Liver (tissue), 9 donors: ENCODE data around the gene CPLANE1. TPM values are rescaled to one million over a fixed set of nuclear protein-coding genes. Genes with fewer than 3 reads are reported as not detected.
"Not testable (repeated sequence)": the region's sequence is repeated elsewhere in the genome, so short reads cannot be mapped to it uniquely, and the experiment has no call there.

ENCODE experiments used
- DNase-seq: peaks from one replicate; pipeline ENCODE4 v3.0.0-alpha.2; 2017; ENCODE audit warnings: low spot score
- H3K27ac ChIP-seq, 2 donors: one replicate each; pipeline ENCODE4 v1.7.0; 2013; ENCODE audit warnings: inconsistent platforms in 2 of 2, low read length in 2 of 2, control low read depth in 1 of 2, low read depth in 1 of 2, mild to moderate bottlenecking in 1 of 2
- H3K27me3 ChIP-seq, 4 donors: one replicate each; pipeline versions ENCODE4 v1.6.1 to v1.7.0; 2013; ENCODE audit warnings: low read length in 3 of 4, inconsistent platforms in 1 of 4, mild to moderate bottlenecking in 1 of 4, moderate library complexity in 1 of 4; ENCODE audit not compliant: control insufficient read depth in 4 of 4, insufficient read depth in 4 of 4
- H3K36me3 ChIP-seq, 4 donors: one replicate each; pipeline versions ENCODE4 v1.6.1 to v1.7.0; 2013; ENCODE audit warnings: low read length in 3 of 4, mild to moderate bottlenecking in 3 of 4, low read depth in 1 of 4, moderate library complexity in 1 of 4; ENCODE audit not compliant: control insufficient read depth in 4 of 4, insufficient read depth in 3 of 4
- H3K4me1 ChIP-seq, 4 donors: one replicate each; pipeline versions ENCODE4 v1.6.1 to v1.7.0; 2013; ENCODE audit warnings: low read length in 3 of 4, mild to moderate bottlenecking in 3 of 4, moderate library complexity in 1 of 4; ENCODE audit not compliant: control insufficient read depth in 4 of 4, insufficient read depth in 4 of 4
- H3K4me3 ChIP-seq, 3 donors: one replicate each; pipeline versions ENCODE4 v1.6.1 to v1.7.0; 2013; ENCODE audit warnings: low read length in 3 of 3, control low read depth in 1 of 3, low read depth in 1 of 3, mild to moderate bottlenecking in 1 of 3
- H3K9ac ChIP-seq, 2 donors: one replicate each; pipeline ENCODE4 v1.7.0; 2013; ENCODE audit warnings: low read length in 2 of 2, mild to moderate bottlenecking in 2 of 2, moderate library complexity in 2 of 2, control low read depth in 1 of 2, low read depth in 1 of 2
- H3K9me3 ChIP-seq, 4 donors: one replicate each; pipeline versions ENCODE4 v1.6.1 to v1.7.0; 2013; ENCODE audit warnings: low read length in 3 of 4; ENCODE audit not compliant: control insufficient read depth in 4 of 4
- EGR1 ChIP-seq, 2 donors: IDR thresholded peaks; 2 replicates each; pipeline ENCODE4 v1.6.1; 2016 to 2018; ENCODE audit warnings: antibody characterized with exemption in 2 of 2, low read depth in 2 of 2
- FOXA1 ChIP-seq: IDR thresholded peaks from 2 replicates; pipeline ENCODE4 v1.6.1; 2016; ENCODE audit warnings: antibody characterized with exemption
- FOXA2 ChIP-seq: IDR thresholded peaks from 2 replicates; pipeline ENCODE4 v1.6.1; 2016; ENCODE audit warnings: antibody characterized with exemption
- GABPA ChIP-seq, 2 donors: IDR thresholded peaks in 1 of 2; conservative IDR thresholded peaks in 1 of 2; 2 replicates each; pipeline ENCODE4 v1.6.1; 2016; ENCODE audit warnings: antibody characterized with exemption in 2 of 2, mild to moderate bottlenecking in 1 of 2, moderate library complexity in 1 of 2
- HNF4A ChIP-seq, 2 donors: conservative IDR thresholded peaks; 2 replicates each; pipeline ENCODE4 v1.6.1; 2016; ENCODE audit warnings: antibody characterized with exemption in 2 of 2, mild to moderate bottlenecking in 2 of 2
- HNF4G ChIP-seq: IDR thresholded peaks from 2 replicates; pipeline ENCODE4 v1.6.1; 2016; ENCODE audit warnings: antibody characterized with exemption
- JUND ChIP-seq, 2 donors: IDR thresholded peaks; 2 replicates each; pipeline ENCODE4 v1.6.1; 2016; ENCODE audit warnings: antibody characterized with exemption in 2 of 2
- MAX ChIP-seq: IDR thresholded peaks from 2 replicates; pipeline ENCODE4 v1.6.1; 2016; ENCODE audit warnings: antibody characterized with exemption
- NR2F2 ChIP-seq: IDR thresholded peaks from 2 replicates; pipeline ENCODE4 v1.6.1; 2016; ENCODE audit warnings: antibody characterized with exemption
- REST ChIP-seq: IDR thresholded peaks from 2 replicates; pipeline ENCODE4 v1.6.1; 2016; ENCODE audit warnings: antibody characterized with exemption, mild to moderate bottlenecking
- RXRA ChIP-seq, 2 donors: IDR thresholded peaks; 2 replicates each; pipeline ENCODE4 v1.6.1; 2017 to 2018; ENCODE audit warnings: antibody characterized with exemption in 2 of 2, mild to moderate bottlenecking in 1 of 2
- SP1 ChIP-seq: IDR thresholded peaks from 2 replicates; pipeline ENCODE4 v1.6.1; 2018; ENCODE audit warnings: antibody characterized with exemption, mild to moderate bottlenecking
- TAF1 ChIP-seq: conservative IDR thresholded peaks from 2 replicates; pipeline ENCODE4 v1.6.1; 2016; ENCODE audit warnings: antibody characterized with exemption, mild to moderate bottlenecking
- YY1 ChIP-seq: IDR thresholded peaks from 2 replicates; pipeline ENCODE4 v1.6.1; 2016; ENCODE audit warnings: antibody characterized with exemption, mild to moderate bottlenecking
- WGBS: extraction: QIAGEN DNeasy Blood & Tissue Kit; methylation state at CpG from one replicate; pipeline ENCODE4 v1.1.7; 2013; 5-methylcytosine and 5-hydroxymethylcytosine counted together
- polyA plus RNA-seq, 2 donors: library from polyadenylated mRNA; stranded (reverse) in 1 of 2; unstranded in 1 of 2; fragments of 200-250 nt in 1 of 2; fragments of >200 nt in 1 of 2; fragmentation: Nextera tagmentation in 1 of 2; extraction: Ambion mirVana in 1 of 2; gene quantifications; one replicate each; pipeline versions ENCODE4 v1.2.1 to v1.2.3, GENCODE V29; 2013 to 2015
- total RNA-seq, 2 donors: library from RNA; depleted of rRNA; stranded (reverse); fragments of >200 nt; gene quantifications; one replicate each; pipeline ENCODE4 v1.2.3, GENCODE V29; 2014
- TF ChIP-seq, protein P1 (sequence below): IDR thresholded peaks from 2 replicates; pipeline ENCODE4 v1.6.1; 2016; ENCODE audit warnings: antibody characterized with exemption
- TF ChIP-seq, protein P2 (sequence below): IDR thresholded peaks from 2 replicates; pipeline ENCODE4 v1.6.1; 2016; ENCODE audit warnings: antibody characterized with exemption
- TF ChIP-seq, protein P3 (sequence below): fragments of 150-350 bp; IDR thresholded peaks from 2 replicates; pipeline ENCODE4 v1.5.1; 2017; ENCODE audit warnings: improper control_type of control experiment, low read depth, low read length; ENCODE audit not compliant: missing input control
- donor health status: healthy.
- donor health status: healthy.
- donor health status: healthy.
- donor health status: healthy.
- donor health status: healthy.

CPLANE1 gene
- total and polyA plus RNA-seq, 4 donors: 0.75 to 11.6 (median 3.8) TPM

DNA sequence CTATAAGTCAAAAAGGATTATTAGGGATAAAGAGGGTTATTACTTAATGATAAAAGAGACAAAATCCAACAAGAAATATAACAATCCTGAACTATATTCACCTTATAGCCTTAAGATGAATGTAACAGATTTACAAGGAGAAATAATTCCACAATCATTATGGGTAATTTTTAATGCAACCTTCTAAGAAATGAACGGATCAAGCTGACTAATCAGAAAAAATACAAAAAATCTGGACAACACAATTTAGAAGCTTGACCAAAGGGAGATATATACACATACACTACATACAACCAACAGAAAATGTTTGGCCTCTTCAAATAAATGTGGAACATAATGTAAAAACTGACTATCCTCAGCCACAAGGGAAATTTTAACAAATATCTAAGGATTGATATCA is 102.3 kb downstream of the CPLANE1 start (continued):
- TF ChIP-seq, protein P1, sequence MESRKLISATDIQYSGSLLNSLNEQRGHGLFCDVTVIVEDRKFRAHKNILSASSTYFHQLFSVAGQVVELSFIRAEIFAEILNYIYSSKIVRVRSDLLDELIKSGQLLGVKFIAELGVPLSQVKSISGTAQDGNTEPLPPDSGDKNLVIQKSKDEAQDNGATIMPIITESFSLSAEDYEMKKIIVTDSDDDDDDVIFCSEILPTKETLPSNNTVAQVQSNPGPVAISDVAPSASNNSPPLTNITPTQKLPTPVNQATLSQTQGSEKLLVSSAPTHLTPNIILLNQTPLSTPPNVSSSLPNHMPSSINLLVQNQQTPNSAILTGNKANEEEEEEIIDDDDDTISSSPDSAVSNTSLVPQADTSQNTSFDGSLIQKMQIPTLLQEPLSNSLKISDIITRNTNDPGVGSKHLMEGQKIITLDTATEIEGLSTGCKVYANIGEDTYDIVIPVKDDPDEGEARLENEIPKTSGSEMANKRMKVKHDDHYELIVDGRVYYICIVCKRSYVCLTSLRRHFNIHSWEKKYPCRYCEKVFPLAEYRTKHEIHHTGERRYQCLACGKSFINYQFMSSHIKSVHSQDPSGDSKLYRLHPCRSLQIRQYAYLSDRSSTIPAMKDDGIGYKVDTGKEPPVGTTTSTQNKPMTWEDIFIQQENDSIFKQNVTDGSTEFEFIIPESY: no peak
- TF ChIP-seq SP1: no peak
- no peak for TF ChIP-seq EGR1 (IDR thresholded peaks at IDR 0.05; ENCODE audit: low read depth in 2 of 2)

GRCh38 chr5:37136694-37137093 is 112.5 kb downstream of the CPLANE1 start:
- Histone ChIP-seq H3K27ac (no peak overlapping the region), H3K9me3 (no peaks in the 10 kb centered on the region), H3K27me3 (no peaks in the 10 kb centered on the region), H3K9ac (no peak overlapping the region), H3K36me3 (peaks cover 0 to 10% (median 1%) of the 10 kb centered on the region in 4 donors), H3K4me3 (no peak overlapping the region), H3K4me1 (peaks cover 0 to 1% (median 0%) of the 10 kb centered on the region in 4 donors)
- 95% methylated on average over 2 of the region's 2 CpGs for WGBS
- no peak for DNase-seq
- no peak for TF ChIP-seq FOXA2
- no peak for TF ChIP-seq JUND (IDR thresholded peaks at IDR 0.05)

DNA sequence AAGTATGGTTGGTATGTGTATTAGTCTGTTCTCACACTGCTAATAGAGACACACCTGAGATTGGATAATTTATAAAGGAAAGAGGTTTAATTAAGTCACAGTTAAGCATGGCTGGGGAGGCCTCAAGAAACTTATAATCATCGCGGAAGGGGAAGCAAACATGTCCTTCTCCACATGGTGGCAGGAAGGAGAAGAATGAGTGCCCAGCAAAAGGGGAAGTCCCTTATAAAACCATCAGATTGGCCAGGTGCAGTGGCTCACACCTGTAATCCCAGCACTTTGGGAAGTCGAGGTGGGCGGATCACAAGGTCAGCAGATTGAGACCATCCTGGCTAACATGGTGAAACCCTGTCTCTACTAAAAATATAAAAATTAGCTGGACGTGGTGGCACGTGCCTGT is 113.9 kb downstream of the CPLANE1 start:
- WGBS: 98% methylated on average over 6 of the region's 6 CpGs
- DNase-seq, H3K36me3 ChIP-seq, H3K27me3 ChIP-seq, H3K27ac ChIP-seq, H3K9ac ChIP-seq, H3K9me3 ChIP-seq, H3K4me3 ChIP-seq, H3K4me1 ChIP-seq: not testable (repeated sequence)

DNA sequence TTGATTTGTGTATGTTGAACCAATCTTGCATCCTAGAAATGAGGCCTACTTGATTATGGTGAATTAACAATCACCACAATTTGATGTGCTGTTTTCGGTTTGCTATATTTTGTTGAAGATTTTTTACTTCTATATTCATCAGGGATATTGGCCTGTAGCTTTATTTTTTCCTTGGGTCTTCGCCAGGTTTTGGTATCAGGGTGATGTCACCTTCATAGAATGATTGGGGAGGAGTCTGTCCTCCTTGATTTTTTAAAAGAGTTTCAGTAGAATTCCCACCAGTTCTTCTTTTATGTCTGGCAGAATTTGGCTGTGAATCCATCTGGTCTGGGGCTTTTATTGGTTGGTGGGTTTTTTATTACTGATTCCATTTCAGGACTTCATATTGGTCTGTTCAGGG is 115.2 kb downstream of the CPLANE1 start:
- Histone ChIP-seq H3K4me1 (peaks cover 0 to 1% (median 0%) of the 10 kb centered on the region in 4 donors), H3K9me3 (peaks cover 0 to 2% (median 0%) of the 10 kb centered on the region in 4 donors), H3K4me3 (no peak overlapping the region), H3K36me3 (peaks cover 0 to 10% (median 1%) of the 10 kb centered on the region in 4 donors), H3K27me3 (no peaks in the 10 kb centered on the region), H3K27ac (no peak overlapping the region), H3K9ac (no peak overlapping the region)
- 98% methylated on average over 2 of the region's 2 CpGs for WGBS
- DNase-seq: no peak
- no peak for TF ChIP-seq EGR1 (IDR thresholded peaks at IDR 0.05; ENCODE audit: low read depth in 2 of 2)
- TF ChIP-seq RXRA (IDR thresholded peaks at IDR 0.05): no peak
- TF ChIP-seq, protein P2, sequence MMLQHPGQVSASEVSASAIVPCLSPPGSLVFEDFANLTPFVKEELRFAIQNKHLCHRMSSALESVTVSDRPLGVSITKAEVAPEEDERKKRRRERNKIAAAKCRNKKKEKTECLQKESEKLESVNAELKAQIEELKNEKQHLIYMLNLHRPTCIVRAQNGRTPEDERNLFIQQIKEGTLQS: no peak
- TF ChIP-seq MAX: no peak
- TF ChIP-seq FOXA1: no peak
- no peak for TF ChIP-seq FOXA2
- TF ChIP-seq YY1: no peak
- TF ChIP-seq NR2F2: no peak
- TF ChIP-seq, protein P3, sequence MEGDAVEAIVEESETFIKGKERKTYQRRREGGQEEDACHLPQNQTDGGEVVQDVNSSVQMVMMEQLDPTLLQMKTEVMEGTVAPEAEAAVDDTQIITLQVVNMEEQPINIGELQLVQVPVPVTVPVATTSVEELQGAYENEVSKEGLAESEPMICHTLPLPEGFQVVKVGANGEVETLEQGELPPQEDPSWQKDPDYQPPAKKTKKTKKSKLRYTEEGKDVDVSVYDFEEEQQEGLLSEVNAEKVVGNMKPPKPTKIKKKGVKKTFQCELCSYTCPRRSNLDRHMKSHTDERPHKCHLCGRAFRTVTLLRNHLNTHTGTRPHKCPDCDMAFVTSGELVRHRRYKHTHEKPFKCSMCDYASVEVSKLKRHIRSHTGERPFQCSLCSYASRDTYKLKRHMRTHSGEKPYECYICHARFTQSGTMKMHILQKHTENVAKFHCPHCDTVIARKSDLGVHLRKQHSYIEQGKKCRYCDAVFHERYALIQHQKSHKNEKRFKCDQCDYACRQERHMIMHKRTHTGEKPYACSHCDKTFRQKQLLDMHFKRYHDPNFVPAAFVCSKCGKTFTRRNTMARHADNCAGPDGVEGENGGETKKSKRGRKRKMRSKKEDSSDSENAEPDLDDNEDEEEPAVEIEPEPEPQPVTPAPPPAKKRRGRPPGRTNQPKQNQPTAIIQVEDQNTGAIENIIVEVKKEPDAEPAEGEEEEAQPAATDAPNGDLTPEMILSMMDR: no peak
- TF ChIP-seq JUND (IDR thresholded peaks at IDR 0.05): no peak
- no peak for TF ChIP-seq TAF1
- TF ChIP-seq, protein P1: no peak
- TF ChIP-seq SP1: no peak
- no peak for TF ChIP-seq HNF4G
- TF ChIP-seq HNF4A (conservative IDR thresholded peaks at IDR 0.05): no peak
- no peak for TF ChIP-seq GABPA (IDR thresholded peaks at IDR 0.05 in 1 of 2, conservative IDR thresholded peaks at IDR 0.05 in 1 of 2)
- no peak for TF ChIP-seq REST
